Adrenal gland (tissue), 12 donors: Measurements from ENCODE around the gene P2RY4. TPM values are rescaled to one million over a fixed set of nuclear protein-coding genes. Genes with fewer than 3 reads are reported as not detected.

ENCODE experiments used
- DNase-seq, 7 donors: peaks; one replicate each; pipeline ENCODE4 v3.0.0-alpha.2; 2019 to 2020
- H3K27ac ChIP-seq, 5 donors: fragments of 200-600 bp; sonication (generic) in 4 of 5; 1 replicate in 3 of 5; 2 replicates in 2 of 5; pipeline versions ENCODE4 v1.5.1 to v1.8.0; 2016 to 2020; ENCODE audit warnings: mild to moderate bottlenecking in 1 of 5
- H3K27me3 ChIP-seq: fragments of 200-600 bp; 2 replicates; pipeline ENCODE4 v1.8.0; 2021
- H3K36me3 ChIP-seq, 2 donors: fragments of 200-600 bp; replicated peaks in 1 of 2; 1 replicate in 1 of 2; 2 replicates in 1 of 2; pipeline versions ENCODE4 v1.5.1 to v1.8.0; 2018 to 2022
- H3K4me1 ChIP-seq, 2 donors: fragments of 200-600 bp; replicated peaks in 1 of 2; 1 replicate in 1 of 2; 2 replicates in 1 of 2; pipeline versions ENCODE4 v1.5.1 to v1.8.0; 2018 to 2021
- H3K4me3 ChIP-seq, 4 donors: fragments of 200-600 bp; sonication (generic) in 3 of 4; one replicate each; pipeline ENCODE4 v1.5.1; 2016 to 2018
- H3K9me3 ChIP-seq, 3 donors: fragments of 200-600 bp; sonication (generic) in 1 of 3; replicated peaks in 1 of 3; 1 replicate in 2 of 3; 2 replicates in 1 of 3; pipeline versions ENCODE4 v1.5.1 to v1.8.0; 2016 to 2021
- CTCF ChIP-seq, 6 experiments: fragments of 450-650 bp in 4 of 6; fragments of 200-600 bp in 2 of 6; sonication (generic) in 1 of 6; IDR thresholded peaks; 1 replicate in 5 of 6; 2 replicates in 1 of 6; pipeline versions ENCODE4 v1.5.1 to v1.8.0; 2016 to 2021; ENCODE audit warnings: antibody characterized with exemption in 6 of 6, mild to moderate bottlenecking in 2 of 6, moderate library complexity in 1 of 6
- POLR2A ChIP-seq, 2 donors: fragments of 450-650 bp; IDR thresholded peaks; one replicate each; pipeline ENCODE4 v1.6.1; 2017; ENCODE audit warnings: antibody characterized with exemption in 2 of 2, mild to moderate bottlenecking in 2 of 2, moderate library complexity in 1 of 2
- WGBS, 4 donors: extraction: QIAGEN DNeasy Blood & Tissue Kit in 2 of 4; methylation state at CpG; one replicate each; pipeline versions ENCODE4 v1.1.5 to v1.1.7; 2013 to 2017; 5-methylcytosine and 5-hydroxymethylcytosine counted together
- intact Hi-C, 2 donors: fragments of 100-400 bp; cut with DNase I; formaldehyde crosslinking; loops; one replicate each; pipeline versions ENCODE4 v1.14.1 to v1.15.0; 2022 to 2023
- polyA plus RNA-seq, 3 donors: library from polyadenylated mRNA; stranded (reverse); fragments of 200-250 nt in 2 of 3; fragments of 350-450 nt in 1 of 3; fragmentation: Illumina TruSeq in 1 of 3; extraction: RNeasy Lipid Tissue Mini Kit (QIAGEN cat#74804) in 1 of 3; gene quantifications; one replicate each; pipeline ENCODE4 v1.2.3, GENCODE V29; 2013 to 2014
- total RNA-seq, 9 donors: library from RNA; depleted of rRNA in 4 of 9; stranded (reverse); fragments of >200 nt in 4 of 9; fragments of 120-200 nt in 1 of 9; fragmentation: NEBNext Ultra II Directional in 1 of 9; extraction: Animal tissue kit (Norgen Biotek cat#: 25700) in 1 of 9; gene quantifications; one replicate each; pipeline versions ENCODE4 v1.1.0 to v1.2.4, GENCODE V29; 2013 to 2023
- donor health status: healthy with polysubstance abuse.
- donor health status: Bipolar disorder and iron deficiency.
- donor health status: DM: yes; HTN: yes; CAD: no.
- donor health status: DM: no; HTN: no; CAD: no.
- donor health status: DM: no; HTN: no; CAD: no.
- donor health status: DM: yes; HTN: yes; CAD: no.

Gene P2RY4
- total and polyA plus RNA-seq, 12 donors = 0.03 to 0.37 (median 0.15) TPM; not detected in 5

GRCh38 chrX:70257423-70258288 lies 2.3 kb downstream of the P2RY4 start:
- peaks cover 5% of the 10 kb centered on the region for H3K27me3 ChIP-seq
- H3K4me1 ChIP-seq = no peaks in the 10 kb centered on the region
- intact Hi-C loops = no loop called here
- no peaks in the 10 kb centered on the region for H3K9me3 ChIP-seq
- no peak overlapping the region for H3K4me3 ChIP-seq
- no peak for DNase-seq
- TF ChIP-seq CTCF (IDR thresholded peaks at IDR 0.05) = no peak
- no peak for TF ChIP-seq POLR2A (IDR thresholded peaks at IDR 0.05)
- 60 to 80% (median 68%) methylated on average over 5 of the region's 5 CpGs for WGBS, 4 donors
- no peaks in the 10 kb centered on the region for H3K36me3 ChIP-seq
- no peak overlapping the region for H3K27ac ChIP-seq

- intact Hi-C loops = no loop called here
- WGBS, 4 donors = 79 to 95% (median 87%) methylated on average over 2 of the region's 2 CpGs
Measured at GRCh38 chrX:70255452-70255851, 4.6 kb downstream of the P2RY4 start.

GRCh38 chrX:70254909-70255308 lies 5.1 kb downstream of the P2RY4 start:
- intact Hi-C loops = no loop called here
- Histone ChIP-seq H3K36me3 (no peaks in the 10 kb centered on the region), H3K9me3 (no peaks in the 10 kb centered on the region), H3K27ac (no peak overlapping the region), H3K4me1 (no peaks in the 10 kb centered on the region), H3K27me3 (peaks cover 5% of the 10 kb centered on the region), H3K4me3 (no peak overlapping the region)
- TF ChIP-seq POLR2A (IDR thresholded peaks at IDR 0.05) (no peak), CTCF (IDR thresholded peaks at IDR 0.05) (no peak)
- DNase-seq = no peak
- WGBS, 4 donors = 83 to 96% (median 90%) methylated on average over 3 of the region's 3 CpGs

More at GRCh38 chrX:70255452-70255851, 4.6 kb downstream of the P2RY4 start:
- Histone ChIP-seq H3K36me3 (no peaks in the 10 kb centered on the region), H3K4me1 (no peaks in the 10 kb centered on the region), H3K27ac (no peak overlapping the region), H3K4me3 (no peak overlapping the region), H3K27me3 (peaks cover 5% of the 10 kb centered on the region), H3K9me3 (no peaks in the 10 kb centered on the region)
- TF ChIP-seq CTCF (IDR thresholded peaks at IDR 0.05) = no peak
- no peak for TF ChIP-seq POLR2A (IDR thresholded peaks at IDR 0.05)
- DNase-seq = no peak

GRCh38 chrX:70254063-70254400 lies 6.0 kb downstream of the P2RY4 start:
- TF ChIP-seq POLR2A (IDR thresholded peaks at IDR 0.05) = no peak
- no peak for TF ChIP-seq CTCF (IDR thresholded peaks at IDR 0.05)
- 57 to 88% (median 79%) methylated on average over 1 of the region's 1 CpG for WGBS, 4 donors
- intact Hi-C loops = no loop called here

More at GRCh38 chrX:70254063-70254400, 6.0 kb downstream of the P2RY4 start:
- H3K4me3 ChIP-seq = no peak overlapping the region
- no peak overlapping the region for H3K27ac ChIP-seq
- H3K4me1 ChIP-seq = no peaks in the 10 kb centered on the region
- no peaks in the 10 kb centered on the region for H3K9me3 ChIP-seq
- H3K27me3 ChIP-seq = peaks cover 5% of the 10 kb centered on the region
- DNase-seq = no peak
- H3K36me3 ChIP-seq = no peaks in the 10 kb centered on the region
